Activated CD8-positive, alpha-beta memory T cell treated with anti-CD3 and anti-CD28 coated beads, Interleukin-2, amount 10 ng/mL, durations not matched to agents 7 days and 5 days (primary cell): ENCODE measurements around the gene PJA1. TPM values are rescaled to one million over a fixed set of nuclear protein-coding genes. Genes with fewer than 3 reads are reported as not detected.

Experiments
- ATAC-seq: fragments of 150-1000 bp; cut with Tn5 transposase; one replicate; pipeline ENCODE4 v1.10.0; 2021; ENCODE audit warnings: moderate library complexity
- CTCF ChIA-PET: fragments of 350-600 bp; sonication (Branson Sonifier 250); formaldehyde crosslinking; loops from one replicate; lab custom pipeline; 2021; ENCODE audit warnings: antibody characterized with exemption; lab: Charles Lee
- DNase-seq: peaks from one replicate; pipeline ENCODE4 v3.0.0-alpha.2; 2020
- H3K27ac Mint-ChIP-seq: one replicate; pipeline ENCODE4 v1.8.0; 2021; ENCODE audit warnings: mild to moderate bottlenecking, mixed read lengths
- H3K27me3 Mint-ChIP-seq: one replicate; pipeline ENCODE4 v1.8.0; 2021; ENCODE audit warnings: mixed read lengths
- H3K36me3 Mint-ChIP-seq: one replicate; pipeline ENCODE4 v1.8.0; 2021; ENCODE audit warnings: mild to moderate bottlenecking, mixed read lengths
- H3K4me1 Mint-ChIP-seq: one replicate; pipeline ENCODE4 v1.8.0; 2021; ENCODE audit warnings: mixed read lengths
- H3K4me3 Mint-ChIP-seq: one replicate; pipeline ENCODE4 v1.8.0; 2021; ENCODE audit warnings: mild to moderate bottlenecking, moderate library complexity, mixed read lengths
- H3K9me3 Mint-ChIP-seq: one replicate; pipeline ENCODE4 v1.8.0; 2022; ENCODE audit warnings: low read depth, mixed read lengths
- total RNA-seq, 2 experiments: library from RNA; stranded (reverse); gene quantifications; one replicate each; pipeline ENCODE4 v1.2.3, GENCODE V29; 2021

PJA1 gene
- total RNA-seq, 2 experiments from 2014 or later, result 17.5 to 20.1 TPM

DNA sequence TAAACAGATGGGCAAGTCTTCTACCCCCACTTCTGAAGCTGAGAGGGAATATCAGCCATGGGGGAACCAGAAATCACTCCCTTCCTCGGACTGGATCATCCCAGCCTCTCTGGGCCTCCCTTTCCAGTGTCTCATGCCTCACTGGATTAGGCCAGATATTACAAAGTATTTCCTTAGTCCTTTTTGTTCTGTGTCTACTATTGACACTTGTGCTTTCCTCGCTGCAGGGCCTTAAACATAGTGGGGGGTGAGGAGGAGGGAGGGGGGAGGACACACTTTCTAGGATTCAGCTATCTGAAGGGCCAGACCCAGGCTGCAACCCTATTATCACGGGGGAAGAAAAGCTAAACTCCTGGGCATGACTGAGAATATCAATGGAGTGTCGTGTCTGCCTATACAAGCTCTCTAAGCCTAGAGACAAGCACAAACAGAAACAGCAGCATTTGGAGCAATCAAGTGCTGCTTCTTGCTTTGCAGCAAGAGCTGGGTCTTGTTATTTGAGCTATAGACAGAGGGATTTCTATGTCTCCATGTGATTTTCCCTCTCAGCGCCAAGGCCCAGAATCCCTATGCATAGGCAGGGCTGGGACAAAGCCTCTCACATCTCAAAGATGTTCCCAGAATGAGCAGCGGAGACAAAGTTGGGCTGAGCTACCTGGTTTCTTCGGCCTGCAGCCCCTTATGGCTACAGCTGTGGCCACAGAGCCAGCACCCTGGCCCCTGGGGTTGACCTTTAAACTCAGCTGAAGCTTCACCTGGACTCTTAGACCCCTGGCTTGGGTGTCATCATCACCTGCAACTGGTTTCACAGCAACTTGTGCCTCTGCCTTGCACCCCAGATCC lies 20.2 kb downstream of the PJA1 start:
- Mint-ChIP-seq H3K9me3 (no peaks in the 10 kb centered on the region), H3K4me3 (no peak overlapping the region), H3K36me3 (no peaks in the 10 kb centered on the region), H3K4me1 (no peaks in the 10 kb centered on the region), H3K27me3 (no peaks in the 10 kb centered on the region), H3K27ac (no peak overlapping the region)
- ATAC-seq (no peak), DNase-seq (no peak)
- CTCF ChIA-PET, result no interaction called here

DNA sequence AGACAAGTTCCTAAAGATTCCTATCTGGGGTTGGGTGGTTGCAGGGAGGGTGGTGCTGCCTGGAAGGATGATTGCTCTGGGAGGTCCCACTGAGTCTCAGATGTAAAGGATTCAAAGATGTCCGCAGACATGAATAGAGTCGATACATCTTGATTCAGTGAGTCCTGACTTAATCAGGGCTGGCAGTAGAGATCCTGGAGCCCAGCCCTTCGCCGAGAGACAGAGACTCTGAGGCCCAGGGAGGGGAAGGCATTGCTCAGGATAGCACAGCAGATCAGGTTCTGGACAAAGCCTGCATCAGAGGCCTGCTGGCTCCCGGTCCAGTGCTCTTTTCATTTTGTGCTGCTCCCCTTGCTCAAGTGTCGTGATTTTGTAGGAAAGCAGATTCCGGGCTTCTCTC lies 21.7 kb downstream of the PJA1 start:
- Mint-ChIP-seq H3K4me1 (no peaks in the 10 kb centered on the region), H3K27me3 (no peaks in the 10 kb centered on the region), H3K9me3 (no peaks in the 10 kb centered on the region), H3K27ac (no peak overlapping the region), H3K36me3 (no peaks in the 10 kb centered on the region), H3K4me3 (no peak overlapping the region)
- no peak for DNase-seq
- CTCF ChIA-PET, result no interaction called here
- ATAC-seq, result no peak

- H3K27ac Mint-ChIP-seq, result no peak overlapping the region
- CTCF ChIA-PET, result no interaction called here
Observed at GRCh38 chrX:69142788-69143469, 22.3 kb downstream of the PJA1 start.

DNA sequence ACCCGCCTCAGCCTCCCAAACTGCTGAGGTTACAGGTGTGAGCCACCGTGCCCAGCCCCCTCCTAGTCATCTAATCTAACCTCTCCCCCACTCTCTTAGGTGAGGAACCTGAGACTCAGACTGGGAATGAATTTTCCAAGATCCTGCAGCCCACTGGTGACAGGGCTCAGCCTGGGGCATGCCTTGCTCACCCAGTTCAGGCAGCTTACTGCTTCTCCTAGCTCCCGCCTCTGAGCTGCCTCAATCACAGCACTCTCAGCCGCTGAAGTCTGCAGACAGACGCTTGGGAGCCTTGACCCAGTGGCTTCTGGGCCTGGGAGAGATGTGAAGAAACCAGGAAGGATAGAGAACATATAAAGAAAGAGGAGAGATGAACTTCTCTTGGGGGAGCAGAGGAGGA lies 24.4 kb downstream of the PJA1 start:
- no peaks in the 10 kb centered on the region for H3K4me1 Mint-ChIP-seq
- H3K9me3 Mint-ChIP-seq, result no peaks in the 10 kb centered on the region
- CTCF ChIA-PET, result no interaction called here
- no peak for DNase-seq
- H3K27me3 Mint-ChIP-seq, result no peaks in the 10 kb centered on the region
- H3K27ac Mint-ChIP-seq, result no peak overlapping the region
- H3K36me3 Mint-ChIP-seq, result no peaks in the 10 kb centered on the region
- no peak for ATAC-seq
- H3K4me3 Mint-ChIP-seq, result no peak overlapping the region

More at GRCh38 chrX:69142788-69143469, 22.3 kb downstream of the PJA1 start:
- Mint-ChIP-seq H3K4me1 (no peaks in the 10 kb centered on the region), H3K4me3 (no peak overlapping the region), H3K9me3 (no peaks in the 10 kb centered on the region), H3K27me3 (no peaks in the 10 kb centered on the region), H3K36me3 (no peaks in the 10 kb centered on the region)
- ATAC-seq (no peak), DNase-seq (no peak)

- CTCF ChIA-PET, result no interaction called here
- no peak overlapping the region for H3K4me3 Mint-ChIP-seq
- no peak overlapping the region for H3K27ac Mint-ChIP-seq
- no peaks in the 10 kb centered on the region for H3K36me3 Mint-ChIP-seq
- no peaks in the 10 kb centered on the region for H3K9me3 Mint-ChIP-seq
- no peaks in the 10 kb centered on the region for H3K27me3 Mint-ChIP-seq
- H3K4me1 Mint-ChIP-seq, result no peaks in the 10 kb centered on the region
- DNase-seq (no peak), ATAC-seq (no peak)
Observed at GRCh38 chrX:69139516-69139915, 25.7 kb downstream of the PJA1 start.

DNA sequence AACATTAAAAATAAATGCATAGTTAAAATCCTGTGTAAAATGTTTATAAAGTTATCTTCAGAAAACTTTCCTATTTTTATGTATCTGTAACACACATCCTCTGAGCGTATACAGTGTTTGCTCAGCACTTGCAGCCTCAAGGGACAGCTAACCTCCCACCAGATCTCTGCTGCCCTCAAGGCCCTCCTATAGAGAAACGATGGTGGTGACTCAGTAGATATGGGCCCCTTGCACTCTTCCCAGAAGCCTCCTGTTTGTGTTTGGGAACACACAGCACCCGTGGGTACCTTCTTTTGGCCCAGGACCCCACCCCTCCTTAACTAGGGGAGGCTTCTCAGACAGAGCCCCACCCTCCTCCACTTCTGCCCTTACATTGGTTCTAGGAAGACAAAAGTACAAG lies 26.7 kb downstream of the PJA1 start:
- H3K27ac Mint-ChIP-seq, result no peak overlapping the region
- ATAC-seq, result no peak
- CTCF ChIA-PET, result no interaction called here

GRCh38 chrX:69138118-69138390 lies 27.2 kb downstream of the PJA1 start:
- H3K9me3 Mint-ChIP-seq, result no peaks in the 10 kb centered on the region
- ATAC-seq (no peak), DNase-seq (no peak)
- no peak overlapping the region for H3K4me3 Mint-ChIP-seq
- H3K27me3 Mint-ChIP-seq, result peaks cover 7% of the 10 kb centered on the region
- no peaks in the 10 kb centered on the region for H3K36me3 Mint-ChIP-seq
- H3K4me1 Mint-ChIP-seq, result no peaks in the 10 kb centered on the region
- CTCF ChIA-PET, result no interaction called here
- H3K27ac Mint-ChIP-seq, result no peak overlapping the region

More for the DNA sequence above, 26.7 kb downstream of the PJA1 start:
- DNase-seq, result no peak
- H3K36me3 Mint-ChIP-seq, result no peaks in the 10 kb centered on the region
- H3K4me1 Mint-ChIP-seq, result no peaks in the 10 kb centered on the region
- H3K9me3 Mint-ChIP-seq, result no peaks in the 10 kb centered on the region
- peaks cover 3% of the 10 kb centered on the region for H3K27me3 Mint-ChIP-seq
- no peak overlapping the region for H3K4me3 Mint-ChIP-seq

DNA sequence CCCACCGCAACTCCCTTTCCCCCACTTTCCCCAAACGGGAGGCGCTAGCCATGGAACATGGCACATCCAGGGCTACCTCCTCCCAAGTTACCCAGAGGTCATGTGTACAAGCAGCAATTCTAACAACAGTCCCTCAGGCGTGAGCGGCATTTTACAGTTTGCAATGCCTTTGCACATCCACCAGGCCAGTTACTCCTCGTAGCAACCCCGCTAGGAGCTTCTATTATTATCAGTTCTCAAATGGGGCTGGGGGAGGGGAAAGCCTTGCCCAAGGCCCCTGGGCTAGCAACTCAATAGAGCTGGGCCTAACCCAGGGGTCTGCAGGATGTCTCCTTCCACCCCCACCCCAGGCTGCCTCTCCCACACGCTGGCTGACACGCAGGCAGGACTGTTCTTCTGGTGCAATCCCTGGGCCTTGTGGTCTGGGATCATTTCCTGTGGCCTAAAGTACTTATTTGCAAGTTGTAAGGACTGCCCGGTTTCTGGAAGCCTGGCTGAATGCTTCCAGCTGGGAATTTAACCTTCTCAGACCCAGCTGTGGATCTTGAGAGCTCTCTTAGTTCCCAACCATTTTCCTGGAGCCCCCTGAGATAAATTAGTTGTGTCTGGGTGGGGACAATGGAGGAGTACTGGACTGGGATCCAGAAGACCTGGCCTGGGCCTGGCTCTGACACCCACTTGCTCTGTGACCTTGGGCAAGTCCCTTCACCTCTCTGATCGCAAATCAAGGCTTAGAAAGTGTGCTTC lies 27.7 kb downstream of the PJA1 start:
- CTCF ChIA-PET, result no interaction called here
- H3K9me3 Mint-ChIP-seq, result no peaks in the 10 kb centered on the region
- DNase-seq, result no peak
- no peak overlapping the region for H3K27ac Mint-ChIP-seq
- H3K27me3 Mint-ChIP-seq, result peaks cover 7% of the 10 kb centered on the region
- H3K36me3 Mint-ChIP-seq, result no peaks in the 10 kb centered on the region
- H3K4me3 Mint-ChIP-seq, result no peak overlapping the region
- H3K4me1 Mint-ChIP-seq, result no peaks in the 10 kb centered on the region
- ATAC-seq, result no peak

- H3K4me1 Mint-ChIP-seq, result no peaks in the 10 kb centered on the region
- no peaks in the 10 kb centered on the region for H3K36me3 Mint-ChIP-seq
- H3K9me3 Mint-ChIP-seq, result no peaks in the 10 kb centered on the region
- CTCF ChIA-PET, result no interaction called here
- H3K27me3 Mint-ChIP-seq, result peaks cover 7% of the 10 kb centered on the region
- no peak for ATAC-seq
- no peak overlapping the region for H3K27ac Mint-ChIP-seq
- H3K4me3 Mint-ChIP-seq, result no peak overlapping the region
- no peak for DNase-seq
Observed at GRCh38 chrX:69136546-69137331, 28.5 kb downstream of the PJA1 start.

DNA sequence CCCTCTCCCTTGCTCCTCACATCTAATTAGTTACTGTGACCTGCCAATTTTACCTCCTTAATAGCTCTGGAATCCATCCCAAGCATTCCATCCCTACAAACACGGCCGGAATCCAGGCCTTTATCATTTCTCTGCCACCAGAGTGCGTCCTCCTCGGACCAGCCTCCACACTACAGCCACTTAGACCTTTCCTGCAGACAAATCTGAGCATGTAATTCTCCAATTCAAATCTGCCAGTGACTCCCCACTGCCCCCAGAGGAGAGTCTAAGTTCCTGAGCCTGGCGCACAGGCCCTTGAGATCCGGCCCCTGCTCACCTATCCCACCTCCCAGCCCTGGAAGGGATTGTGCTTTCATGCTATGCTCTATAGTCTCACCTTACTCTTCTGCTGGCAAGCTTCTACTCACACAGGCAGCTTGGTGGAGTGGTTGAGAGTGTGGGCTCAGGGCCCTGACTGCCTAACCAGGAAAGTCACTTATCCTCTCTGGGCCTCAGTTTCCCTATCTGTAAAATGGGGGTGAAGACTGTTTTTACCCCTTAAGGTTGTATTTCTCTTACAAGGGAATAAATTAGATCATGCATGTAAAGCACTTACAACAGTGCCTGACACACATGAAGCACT lies 31.2 kb downstream of the PJA1 start:
- H3K9me3 Mint-ChIP-seq, result no peaks in the 10 kb centered on the region
- H3K4me1 Mint-ChIP-seq, result no peaks in the 10 kb centered on the region
- CTCF ChIA-PET, result no interaction called here
- no peak for DNase-seq
- H3K27me3 Mint-ChIP-seq, result peaks cover 7% of the 10 kb centered on the region
- no peak for ATAC-seq
- H3K27ac Mint-ChIP-seq, result no peak overlapping the region
- H3K4me3 Mint-ChIP-seq, result no peak overlapping the region
- H3K36me3 Mint-ChIP-seq, result no peaks in the 10 kb centered on the region

DNA sequence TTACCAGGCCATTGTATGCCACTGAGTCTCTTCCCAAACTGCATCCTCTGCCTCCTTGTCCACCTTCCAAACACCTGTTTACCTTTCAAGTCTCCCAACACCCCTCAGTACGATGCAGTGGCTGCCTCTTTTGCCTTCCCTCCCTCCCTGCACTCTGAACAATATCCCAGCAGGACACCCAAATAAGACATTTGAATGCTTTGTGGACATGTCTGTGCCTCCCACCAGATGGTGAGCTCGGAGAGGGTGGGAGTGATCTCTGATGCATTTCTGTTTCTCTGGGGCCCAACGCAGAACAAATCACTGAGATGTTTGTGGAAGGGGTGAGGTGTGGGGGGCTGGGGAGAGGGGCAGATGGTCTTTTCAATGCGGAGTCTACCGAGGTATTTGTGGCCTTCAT lies 33.4 kb downstream of the PJA1 start:
- DNase-seq (no peak), ATAC-seq (no peak)
- no peak overlapping the region for H3K4me3 Mint-ChIP-seq
- CTCF ChIA-PET, result interaction anchor here (1.3 kb wide), 1 partner anchor 303 kb away, joined by 3 read pairs; the partner anchor contains the start of gene EFNB1
- H3K4me1 Mint-ChIP-seq, result peaks cover 1% of the 10 kb centered on the region
- H3K9me3 Mint-ChIP-seq, result no peaks in the 10 kb centered on the region
- no peak overlapping the region for H3K27ac Mint-ChIP-seq
- peaks cover 13% of the 10 kb centered on the region for H3K27me3 Mint-ChIP-seq
- no peaks in the 10 kb centered on the region for H3K36me3 Mint-ChIP-seq

DNA sequence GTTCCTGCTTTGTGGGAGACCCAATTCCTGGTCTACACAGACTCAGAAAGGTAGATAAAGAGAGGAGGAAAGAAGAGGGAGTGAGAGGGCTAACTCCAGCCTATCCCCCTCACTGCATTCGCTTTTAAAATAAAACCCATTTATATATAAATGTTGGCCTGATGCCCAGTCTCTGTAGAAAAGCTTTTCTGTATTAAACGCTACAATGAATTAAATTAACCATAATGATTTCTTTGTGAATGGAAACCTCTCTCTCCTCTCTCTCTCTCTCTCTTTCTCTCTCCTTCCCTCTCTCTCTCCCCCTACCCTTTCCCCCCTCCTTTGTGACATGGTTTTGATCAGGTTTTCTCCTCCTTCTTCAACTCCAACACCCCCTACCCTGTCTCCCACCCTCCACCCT lies 34.8 kb downstream of the PJA1 start:
- Mint-ChIP-seq H3K36me3 (no peaks in the 10 kb centered on the region), H3K4me1 (peaks cover 1% of the 10 kb centered on the region), H3K27me3 (peaks cover 13% of the 10 kb centered on the region), H3K4me3 (no peak overlapping the region), H3K9me3 (no peaks in the 10 kb centered on the region), H3K27ac (no peak overlapping the region)
- CTCF ChIA-PET, result no interaction called here
- no peak for DNase-seq
- ATAC-seq, result no peak

DNA sequence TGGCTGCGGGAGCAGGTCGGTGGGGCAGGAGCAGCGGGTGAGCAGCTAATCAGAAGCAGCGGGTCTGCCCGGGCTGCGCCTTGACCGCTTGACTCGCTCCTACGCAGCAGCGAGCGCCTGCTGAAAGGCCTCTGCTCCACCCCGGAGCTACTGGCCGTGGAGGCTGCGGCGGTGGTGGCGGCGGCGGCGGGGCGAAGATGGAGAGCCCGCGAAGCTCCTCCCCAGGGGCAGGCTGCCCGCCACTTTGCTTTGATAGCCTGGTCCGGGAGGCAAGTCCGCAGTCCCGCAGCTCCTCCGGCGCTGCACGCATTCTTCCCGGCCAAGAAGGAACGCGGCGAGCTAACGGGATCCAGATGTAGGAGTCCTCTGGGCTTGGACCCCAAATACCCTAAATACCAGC lies 36.7 kb downstream of the PJA1 start:
- H3K36me3 Mint-ChIP-seq, result no peaks in the 10 kb centered on the region
- DNase-seq, result no peak
- no peaks in the 10 kb centered on the region for H3K9me3 Mint-ChIP-seq
- no peak for ATAC-seq
- peaks cover 1% of the 10 kb centered on the region for H3K4me1 Mint-ChIP-seq
- no peak overlapping the region for H3K4me3 Mint-ChIP-seq
- H3K27me3 Mint-ChIP-seq, result peaks cover 11% of the 10 kb centered on the region
- CTCF ChIA-PET, result no interaction called here
- H3K27ac Mint-ChIP-seq, result no peak overlapping the region
